Measurements from ENCODE around the gene DGCR6L. TPM values are rescaled to one million over a fixed set of nuclear protein-coding genes. Genes with fewer than 3 reads are reported as not detected.
"Not testable (repeated sequence)": the region's sequence is repeated elsewhere in the genome, so short reads cannot be mapped to it uniquely, and the experiment has no call there.

Gene DGCR6L
- total RNA-seq, 1 experiment from 2014 or later = 32.7 TPM

GRCh38 chr22:20360261-20360660, 40.4 kb upstream of the DGCR6L start:
- not testable (repeated sequence) for H3K9me3 ChIP-seq (ENCODE audit: low read length); H3K27me3 ChIP-seq (ENCODE audit: low read length)

GRCh38 chr22:20358503-20359239, 38.8 kb upstream of the DGCR6L start:
- H2AFZ ChIP-seq (ENCODE audit: low read length); DNase-seq; H4K20me1 ChIP-seq (ENCODE audit: insufficient read depth, low read depth, low read length); H3K27me3 ChIP-seq (ENCODE audit: low read length); H3K36me3 ChIP-seq (ENCODE audit: insufficient read depth, low read length); H3K9me3 ChIP-seq (ENCODE audit: low read length); H3K4me1 ChIP-seq (ENCODE audit: low read length); H3K27ac ChIP-seq (ENCODE audit: low read length); H3K9ac ChIP-seq (ENCODE audit: low read length); H3K4me3 ChIP-seq (ENCODE audit: low read length); H3K79me2 ChIP-seq (ENCODE audit: low read length); H3K4me2 ChIP-seq (ENCODE audit: low read depth, low read length, poor library complexity, severe bottlenecking); H3K9me2 ChIP-seq (replicated peaks; ENCODE audit: insufficient read depth, low read length): not testable (repeated sequence)

More at GRCh38 chr22:20360261-20360660, 40.4 kb upstream of the DGCR6L start:
- not testable (repeated sequence) for H3K36me3 ChIP-seq (ENCODE audit: insufficient read depth, low read length); H3K79me2 ChIP-seq (ENCODE audit: low read length); H2AFZ ChIP-seq (ENCODE audit: low read length); H4K20me1 ChIP-seq (ENCODE audit: insufficient read depth, low read depth, low read length); H3K27ac ChIP-seq (ENCODE audit: low read length); H3K9ac ChIP-seq (ENCODE audit: low read length); H3K4me2 ChIP-seq (ENCODE audit: low read depth, low read length, poor library complexity, severe bottlenecking); H3K9me2 ChIP-seq (replicated peaks; ENCODE audit: insufficient read depth, low read length); H3K4me3 ChIP-seq (ENCODE audit: low read length); H3K4me1 ChIP-seq (ENCODE audit: low read length); DNase-seq

- H3K9me2 ChIP-seq (replicated peaks; ENCODE audit: insufficient read depth, low read length); H3K4me1 ChIP-seq (ENCODE audit: low read length); H3K9ac ChIP-seq (ENCODE audit: low read length); H3K27ac ChIP-seq (ENCODE audit: low read length); H4K20me1 ChIP-seq (ENCODE audit: insufficient read depth, low read depth, low read length); H3K79me2 ChIP-seq (ENCODE audit: low read length); DNase-seq; H2AFZ ChIP-seq (ENCODE audit: low read length); H3K9me3 ChIP-seq (ENCODE audit: low read length); H3K27me3 ChIP-seq (ENCODE audit: low read length); H3K4me2 ChIP-seq (ENCODE audit: low read depth, low read length, poor library complexity, severe bottlenecking); H3K4me3 ChIP-seq (ENCODE audit: low read length); H3K36me3 ChIP-seq (ENCODE audit: insufficient read depth, low read length): not testable (repeated sequence)
These were observed 38.1 kb upstream of the DGCR6L start for GRCh38 chr22:20357967-20358366.

- not testable (repeated sequence) for H3K9ac ChIP-seq (ENCODE audit: low read length); H4K20me1 ChIP-seq (ENCODE audit: insufficient read depth, low read depth, low read length); H3K36me3 ChIP-seq (ENCODE audit: insufficient read depth, low read length); H3K9me3 ChIP-seq (ENCODE audit: low read length); H3K27ac ChIP-seq (ENCODE audit: low read length); H3K4me3 ChIP-seq (ENCODE audit: low read length); H3K79me2 ChIP-seq (ENCODE audit: low read length); DNase-seq; H3K4me1 ChIP-seq (ENCODE audit: low read length); H3K4me2 ChIP-seq (ENCODE audit: low read depth, low read length, poor library complexity, severe bottlenecking); H3K27me3 ChIP-seq (ENCODE audit: low read length); H3K9me2 ChIP-seq (replicated peaks; ENCODE audit: insufficient read depth, low read length); H2AFZ ChIP-seq (ENCODE audit: low read length)
These were observed 37.0 kb upstream of the DGCR6L start for GRCh38 chr22:20356906-20357305.

- H3K27ac ChIP-seq (ENCODE audit: low read length); H3K36me3 ChIP-seq (ENCODE audit: insufficient read depth, low read length); H3K79me2 ChIP-seq (ENCODE audit: low read length); H3K9me2 ChIP-seq (replicated peaks; ENCODE audit: insufficient read depth, low read length); DNase-seq; H3K4me3 ChIP-seq (ENCODE audit: low read length); H3K9me3 ChIP-seq (ENCODE audit: low read length); H2AFZ ChIP-seq (ENCODE audit: low read length); H4K20me1 ChIP-seq (ENCODE audit: insufficient read depth, low read depth, low read length); H3K27me3 ChIP-seq (ENCODE audit: low read length); H3K4me2 ChIP-seq (ENCODE audit: low read depth, low read length, poor library complexity, severe bottlenecking); H3K9ac ChIP-seq (ENCODE audit: low read length); H3K4me1 ChIP-seq (ENCODE audit: low read length): not testable (repeated sequence)
These were observed 36.2 kb upstream of the DGCR6L start for GRCh38 chr22:20355939-20356636.

- H3K4me2 ChIP-seq (ENCODE audit: low read depth, low read length, poor library complexity, severe bottlenecking) = no peak overlapping the region
- no peak overlapping the region for H2AFZ ChIP-seq (ENCODE audit: low read length)
- H3K27me3 ChIP-seq (ENCODE audit: low read length) = no peaks in the 10 kb centered on the region
- no peak overlapping the region for H3K27ac ChIP-seq (ENCODE audit: low read length)
- H3K9me2 ChIP-seq (replicated peaks; ENCODE audit: insufficient read depth, low read length) = no peaks in the 10 kb centered on the region
- DNase-seq = no peak
- H3K36me3 ChIP-seq (ENCODE audit: insufficient read depth, low read length) = no peaks in the 10 kb centered on the region
- no peaks in the 10 kb centered on the region for H3K9me3 ChIP-seq (ENCODE audit: low read length)
- H3K79me2 ChIP-seq (ENCODE audit: low read length) = no peaks in the 10 kb centered on the region
- no peak overlapping the region for H3K9ac ChIP-seq (ENCODE audit: low read length)
- H3K4me1 ChIP-seq (ENCODE audit: low read length) = no peaks in the 10 kb centered on the region
- no peak overlapping the region for H3K4me3 ChIP-seq (ENCODE audit: low read length)
- H4K20me1 ChIP-seq (ENCODE audit: insufficient read depth, low read depth, low read length) = no peaks in the 10 kb centered on the region
These were observed 34.5 kb upstream of the DGCR6L start for GRCh38 chr22:20354238-20354975.

GRCh38 chr22:20352536-20352935, 32.7 kb upstream of the DGCR6L start:
- H3K4me1 ChIP-seq (ENCODE audit: low read length); H3K9ac ChIP-seq (ENCODE audit: low read length); H4K20me1 ChIP-seq (ENCODE audit: insufficient read depth, low read depth, low read length); H3K4me2 ChIP-seq (ENCODE audit: low read depth, low read length, poor library complexity, severe bottlenecking); H3K27ac ChIP-seq (ENCODE audit: low read length); H3K9me3 ChIP-seq (ENCODE audit: low read length); H3K79me2 ChIP-seq (ENCODE audit: low read length); H3K36me3 ChIP-seq (ENCODE audit: insufficient read depth, low read length); DNase-seq; H3K9me2 ChIP-seq (replicated peaks; ENCODE audit: insufficient read depth, low read length); H3K4me3 ChIP-seq (ENCODE audit: low read length); H3K27me3 ChIP-seq (ENCODE audit: low read length); H2AFZ ChIP-seq (ENCODE audit: low read length): not testable (repeated sequence)

- not testable (repeated sequence) for H3K9me2 ChIP-seq (replicated peaks; ENCODE audit: insufficient read depth, low read length); H3K9me3 ChIP-seq (ENCODE audit: low read length); H4K20me1 ChIP-seq (ENCODE audit: insufficient read depth, low read depth, low read length); DNase-seq; H3K36me3 ChIP-seq (ENCODE audit: insufficient read depth, low read length); H3K27ac ChIP-seq (ENCODE audit: low read length); H3K9ac ChIP-seq (ENCODE audit: low read length); H3K27me3 ChIP-seq (ENCODE audit: low read length); H3K4me2 ChIP-seq (ENCODE audit: low read depth, low read length, poor library complexity, severe bottlenecking); H2AFZ ChIP-seq (ENCODE audit: low read length); H3K79me2 ChIP-seq (ENCODE audit: low read length); H3K4me1 ChIP-seq (ENCODE audit: low read length); H3K4me3 ChIP-seq (ENCODE audit: low read length)
These were observed 26.7 kb upstream of the DGCR6L start for GRCh38 chr22:20346553-20346952.
